Osteocyte (in vitro differentiated cells): Measurements from ENCODE around the gene SMYD3. TPM values are rescaled to one million over a fixed set of nuclear protein-coding genes. Genes with fewer than 3 reads are reported as not detected.

Experiments used
- DNase-seq: peaks from one replicate; pipeline ENCODE4 v3.0.0; 2021; ENCODE audit warnings: mixed read lengths; ENCODE audit not compliant: unreplicated experiment; ENCODE audit errors: extremely low spot score
- H3K27ac Mint-ChIP-seq: one replicate; pipeline ENCODE4 v1.8.0; 2021; ENCODE audit warnings: mild to moderate bottlenecking, mixed read lengths; ENCODE audit not compliant: unreplicated experiment
- H3K27me3 Mint-ChIP-seq: one replicate; pipeline ENCODE4 v1.8.0; 2021; ENCODE audit warnings: mixed read lengths; ENCODE audit not compliant: unreplicated experiment
- H3K36me3 Mint-ChIP-seq: one replicate; pipeline ENCODE4 v1.8.0; 2021; ENCODE audit warnings: mixed read lengths; ENCODE audit not compliant: unreplicated experiment
- H3K4me1 Mint-ChIP-seq: one replicate; pipeline ENCODE4 v1.8.0; 2021; ENCODE audit warnings: mixed read lengths; ENCODE audit not compliant: unreplicated experiment
- H3K4me3 Mint-ChIP-seq: one replicate; pipeline ENCODE4 v1.8.0; 2021; ENCODE audit warnings: mild to moderate bottlenecking, moderate library complexity, mixed read lengths; ENCODE audit not compliant: unreplicated experiment
- H3K9me3 Mint-ChIP-seq: one replicate; pipeline ENCODE4 v1.8.0; 2021; ENCODE audit warnings: mixed read lengths; ENCODE audit not compliant: unreplicated experiment
- total RNA-seq: library from RNA; stranded (reverse); gene quantifications from 2 replicates; pipeline ENCODE4 v1.2.1, GENCODE V29; 2021
- TF ChIP-seq, protein P1 (sequence below): fragments of 200-600 bp; sonication (generic); IDR thresholded peaks from 2 replicates; pipeline ENCODE4 v1.5.0; 2021; ENCODE audit warnings: antibody characterized with exemption, mild to moderate bottlenecking, moderate library complexity

The SMYD3 gene
- total RNA-seq, 1 donor from 2014 or later, result 22.3 TPM

- peaks cover 3% of the 10 kb centered on the region for H3K4me1 Mint-ChIP-seq
- DNase-seq, result no peak
- no peaks in the 10 kb centered on the region for H3K36me3 Mint-ChIP-seq
- no peaks in the 10 kb centered on the region for H3K9me3 Mint-ChIP-seq
- H3K27me3 Mint-ChIP-seq, result no peaks in the 10 kb centered on the region
- TF ChIP-seq, protein P1, sequence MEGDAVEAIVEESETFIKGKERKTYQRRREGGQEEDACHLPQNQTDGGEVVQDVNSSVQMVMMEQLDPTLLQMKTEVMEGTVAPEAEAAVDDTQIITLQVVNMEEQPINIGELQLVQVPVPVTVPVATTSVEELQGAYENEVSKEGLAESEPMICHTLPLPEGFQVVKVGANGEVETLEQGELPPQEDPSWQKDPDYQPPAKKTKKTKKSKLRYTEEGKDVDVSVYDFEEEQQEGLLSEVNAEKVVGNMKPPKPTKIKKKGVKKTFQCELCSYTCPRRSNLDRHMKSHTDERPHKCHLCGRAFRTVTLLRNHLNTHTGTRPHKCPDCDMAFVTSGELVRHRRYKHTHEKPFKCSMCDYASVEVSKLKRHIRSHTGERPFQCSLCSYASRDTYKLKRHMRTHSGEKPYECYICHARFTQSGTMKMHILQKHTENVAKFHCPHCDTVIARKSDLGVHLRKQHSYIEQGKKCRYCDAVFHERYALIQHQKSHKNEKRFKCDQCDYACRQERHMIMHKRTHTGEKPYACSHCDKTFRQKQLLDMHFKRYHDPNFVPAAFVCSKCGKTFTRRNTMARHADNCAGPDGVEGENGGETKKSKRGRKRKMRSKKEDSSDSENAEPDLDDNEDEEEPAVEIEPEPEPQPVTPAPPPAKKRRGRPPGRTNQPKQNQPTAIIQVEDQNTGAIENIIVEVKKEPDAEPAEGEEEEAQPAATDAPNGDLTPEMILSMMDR, result no peak
- H3K27ac Mint-ChIP-seq, result no peak overlapping the region
- H3K4me3 Mint-ChIP-seq, result no peak overlapping the region
Measured at GRCh38 chr1:245704765-245705164, 802.3 kb downstream of the SMYD3 start.

DNA sequence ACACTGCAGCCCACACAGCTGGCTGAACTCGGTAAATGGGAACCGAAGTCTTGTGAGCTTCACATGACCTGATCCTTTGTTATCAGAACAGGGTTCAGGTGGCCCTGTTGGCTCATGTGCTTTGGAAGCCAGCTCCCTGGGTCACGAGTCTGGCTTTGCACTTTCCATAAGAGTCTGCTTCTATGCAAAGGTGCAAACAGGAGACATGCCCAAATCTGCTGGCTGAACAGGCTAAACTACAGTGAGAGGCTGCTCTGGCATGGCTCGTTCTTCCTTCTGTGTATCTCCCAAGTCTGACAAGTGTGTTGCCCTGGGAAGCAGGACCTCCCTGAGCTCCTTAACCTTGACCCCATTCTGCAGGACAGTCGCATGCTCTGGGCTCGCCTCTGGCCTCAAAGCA, 802.7 kb downstream of the SMYD3 start:
- Mint-ChIP-seq H3K4me3 (no peak overlapping the region), H3K9me3 (no peaks in the 10 kb centered on the region), H3K27ac (no peak overlapping the region), H3K27me3 (no peaks in the 10 kb centered on the region), H3K4me1 (peaks cover 3% of the 10 kb centered on the region), H3K36me3 (no peaks in the 10 kb centered on the region)
- TF ChIP-seq, protein P1, result no peak
- no peak for DNase-seq

DNA sequence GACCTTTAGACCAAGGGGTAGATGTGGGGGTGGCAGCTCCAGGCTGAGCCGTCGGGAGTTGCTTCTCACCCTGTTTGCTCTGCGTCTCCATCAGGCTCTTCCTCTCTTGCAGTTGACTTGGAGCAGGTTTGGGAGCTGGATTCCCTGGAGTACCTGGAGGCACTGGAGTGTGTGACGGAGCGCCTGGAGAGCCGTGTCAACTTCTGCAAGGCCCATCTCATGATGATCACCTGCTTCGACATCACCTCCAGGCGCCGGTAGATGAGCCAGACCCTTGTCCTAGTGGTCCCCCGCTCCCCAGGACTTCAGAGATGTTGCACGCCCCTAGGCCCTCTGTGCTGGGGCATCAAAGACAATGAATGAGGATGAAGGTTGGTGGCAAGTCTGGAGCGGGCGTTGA, 804.7 kb downstream of the SMYD3 start:
- no peaks in the 10 kb centered on the region for H3K9me3 Mint-ChIP-seq
- peaks cover 3% of the 10 kb centered on the region for H3K4me1 Mint-ChIP-seq
- no peaks in the 10 kb centered on the region for H3K36me3 Mint-ChIP-seq
- TF ChIP-seq, protein P1, result no peak
- no peak overlapping the region for H3K27ac Mint-ChIP-seq
- H3K4me3 Mint-ChIP-seq, result no peak overlapping the region
- no peak for DNase-seq
- H3K27me3 Mint-ChIP-seq, result no peaks in the 10 kb centered on the region

DNA sequence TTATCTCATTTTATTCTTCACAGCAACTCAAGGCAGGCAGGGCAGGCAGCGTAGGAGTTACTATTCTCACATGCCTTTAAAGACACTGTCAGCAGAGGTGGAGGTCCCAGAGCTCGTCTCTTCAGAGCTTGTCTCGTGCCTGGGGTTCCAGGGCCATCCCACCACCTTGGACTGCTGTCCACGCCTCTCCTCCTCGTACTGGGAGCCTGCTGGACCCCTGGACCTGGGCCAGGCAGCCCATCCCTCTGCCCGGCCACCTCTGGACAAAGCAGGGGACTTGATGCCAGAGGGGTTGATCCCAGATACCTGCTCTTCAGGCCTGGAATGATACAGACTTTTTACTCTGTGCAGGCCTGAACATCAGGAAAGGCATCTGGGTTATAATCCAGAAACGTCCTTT, 805.4 kb downstream of the SMYD3 start:
- DNase-seq, result no peak
- TF ChIP-seq, protein P1, result no peak
- no peaks in the 10 kb centered on the region for H3K27me3 Mint-ChIP-seq
- H3K4me3 Mint-ChIP-seq, result no peak overlapping the region
- no peaks in the 10 kb centered on the region for H3K9me3 Mint-ChIP-seq
- peaks cover 3% of the 10 kb centered on the region for H3K4me1 Mint-ChIP-seq
- no peaks in the 10 kb centered on the region for H3K36me3 Mint-ChIP-seq
- no peak overlapping the region for H3K27ac Mint-ChIP-seq

GRCh38 chr1:245700631-245701030, 806.4 kb downstream of the SMYD3 start:
- Mint-ChIP-seq H3K27ac (no peak overlapping the region), H3K4me3 (no peak overlapping the region), H3K27me3 (no peaks in the 10 kb centered on the region), H3K4me1 (peaks cover 3% of the 10 kb centered on the region), H3K36me3 (no peaks in the 10 kb centered on the region), H3K9me3 (no peaks in the 10 kb centered on the region)
- TF ChIP-seq, protein P1, result no peak
- DNase-seq, result no peak

Other genes with a start within 250 kb of the SMYD3 start
- gene TFB2M, start 59.0 kb upstream of the SMYD3 start, total RNA-seq, result 11.5 and 12.5 TPM in 2 replicates
- gene CNST, start 59.2 kb upstream of the SMYD3 start, total RNA-seq, result 26.8 and 32.9 TPM in 2 replicates
- gene SCCPDH, start 217.1 kb upstream of the SMYD3 start, total RNA-seq, result 34.4 and 34.9 TPM in 2 replicates